Caco-2 (cell line): ENCODE data around the gene BRICD5. TPM values are rescaled to one million over a fixed set of nuclear protein-coding genes. Genes with fewer than 3 reads are reported as not detected.

Experiments
- BruUV-seq: library from RNA; stranded (reverse); fragments of 400-500 nt; replicated peaks from 2 replicates; lab custom pipeline; 2021; lab: Mats Ljungman, UMichigan
- CTCF ChIA-PET: fragments of 300-600 bp; sonication (Branson Sonifier 250); formaldehyde crosslinking; loops from one replicate; lab custom pipeline; 2022; ENCODE audit warnings: antibody characterized with exemption; lab: Charles Lee
- POLR2A ChIA-PET: fragments of 300-600 bp; sonication (Branson Sonifier 250); formaldehyde crosslinking; loops from one replicate; lab custom pipeline; 2022; ENCODE audit warnings: antibody characterized with exemption; lab: Charles Lee
- DNase-seq, 2 experiments: peaks; one replicate each; pipeline versions ENCODE4 v3.0.0 to v3.0.0-alpha.2; 2020 to 2022
- H3K27me3 ChIP-seq: replicated peaks from 2 replicates; pipeline ENCODE4 v1.6.0; 2011; ENCODE audit warnings: low read length; ENCODE audit not compliant: control insufficient read depth, insufficient read depth
- H3K36me3 ChIP-seq: 2 replicates; pipeline ENCODE4 v1.5.1; 2011; ENCODE audit warnings: low read length; ENCODE audit not compliant: control insufficient read depth, insufficient read depth
- H3K4me1 ChIP-seq: fragments of 250-450 bp; sonication (Bioruptor Pico); 2 replicates; pipeline ENCODE4 v1.5.1; 2020; ENCODE audit warnings: mild to moderate bottlenecking
- H3K4me3 ChIP-seq: 2 replicates; pipeline ENCODE4 v1.5.1; 2011; ENCODE audit warnings: low read depth, mild to moderate bottlenecking, control low read depth, low read length
- H3K9me3 ChIP-seq: fragments of 250-450 bp; sonication (Bioruptor Pico); 2 replicates; pipeline ENCODE4 v1.5.1; 2020; ENCODE audit warnings: mild to moderate bottlenecking, moderate library complexity
- H3K27ac Mint-ChIP-seq: one replicate; pipeline ENCODE4 v1.8.0; 2022; ENCODE audit warnings: mixed read lengths; ENCODE audit not compliant: unreplicated experiment
- H3K27me3 Mint-ChIP-seq: one replicate; pipeline ENCODE4 v1.8.0; 2022; ENCODE audit warnings: mixed read lengths; ENCODE audit not compliant: insufficient read depth, unreplicated experiment
- H3K36me3 Mint-ChIP-seq: one replicate; pipeline ENCODE4 v1.8.0; 2022; ENCODE audit warnings: mild to moderate bottlenecking, mixed read lengths; ENCODE audit not compliant: insufficient read depth, unreplicated experiment
- H3K4me1 Mint-ChIP-seq: one replicate; pipeline ENCODE4 v1.8.0; 2022; ENCODE audit warnings: low read depth, mixed read lengths; ENCODE audit not compliant: unreplicated experiment
- H3K4me3 Mint-ChIP-seq: one replicate; pipeline ENCODE4 v1.8.0; 2022; ENCODE audit warnings: mild to moderate bottlenecking, moderate library complexity, mixed read lengths; ENCODE audit not compliant: unreplicated experiment
- H3K9me3 Mint-ChIP-seq: one replicate; pipeline ENCODE4 v1.8.0; 2022; ENCODE audit warnings: mixed read lengths; ENCODE audit not compliant: unreplicated experiment
- intact Hi-C: fragments of 100-400 bp; cut with micrococcal nuclease; formaldehyde crosslinking; loops from one replicate; pipeline ENCODE4 v1.10.0; 2022; ENCODE audit not compliant: unreplicated experiment
- total RNA-seq: library from RNA; stranded (reverse); gene quantifications from 2 replicates; pipeline ENCODE4 v1.2.3, GENCODE V29; 2022
- TF ChIP-seq, protein P1 (sequence below), 2 experiments: fragments of 200-600 bp in 1 of 2; IDR thresholded peaks; 1 replicate in 1 of 2; 2 replicates in 1 of 2; pipeline versions ENCODE4 v1.5.1 to v1.8.0; 2011 to 2022; ENCODE audit warnings: antibody characterized with exemption in 1 of 2, control low read depth in 1 of 2, inconsistent platforms in 1 of 2, low read depth in 1 of 2, low read length in 1 of 2, mild to moderate bottlenecking in 1 of 2, moderate library complexity in 1 of 2; ENCODE audit not compliant: insufficient read depth in 1 of 2, severe bottlenecking in 1 of 2, unreplicated experiment in 1 of 2

The BRICD5 gene
- total RNA-seq, 1 experiment from 2014 or later = 10.0 TPM

- H3K27ac Mint-ChIP-seq = no peak overlapping the region
- no peaks in the 10 kb centered on the region for H3K4me1 Mint-ChIP-seq
- H3K4me3 Mint-ChIP-seq = no peak overlapping the region
- Histone ChIP-seq H3K4me3 (no peak overlapping the region), H3K4me1 (peaks cover 2% of the 10 kb centered on the region), H3K9me3 (no peaks in the 10 kb centered on the region), H3K27me3 (no peaks in the 10 kb centered on the region), H3K36me3 (no peaks in the 10 kb centered on the region; the same call in 1 of the 2 replicates)
- TF ChIP-seq, protein P1, sequence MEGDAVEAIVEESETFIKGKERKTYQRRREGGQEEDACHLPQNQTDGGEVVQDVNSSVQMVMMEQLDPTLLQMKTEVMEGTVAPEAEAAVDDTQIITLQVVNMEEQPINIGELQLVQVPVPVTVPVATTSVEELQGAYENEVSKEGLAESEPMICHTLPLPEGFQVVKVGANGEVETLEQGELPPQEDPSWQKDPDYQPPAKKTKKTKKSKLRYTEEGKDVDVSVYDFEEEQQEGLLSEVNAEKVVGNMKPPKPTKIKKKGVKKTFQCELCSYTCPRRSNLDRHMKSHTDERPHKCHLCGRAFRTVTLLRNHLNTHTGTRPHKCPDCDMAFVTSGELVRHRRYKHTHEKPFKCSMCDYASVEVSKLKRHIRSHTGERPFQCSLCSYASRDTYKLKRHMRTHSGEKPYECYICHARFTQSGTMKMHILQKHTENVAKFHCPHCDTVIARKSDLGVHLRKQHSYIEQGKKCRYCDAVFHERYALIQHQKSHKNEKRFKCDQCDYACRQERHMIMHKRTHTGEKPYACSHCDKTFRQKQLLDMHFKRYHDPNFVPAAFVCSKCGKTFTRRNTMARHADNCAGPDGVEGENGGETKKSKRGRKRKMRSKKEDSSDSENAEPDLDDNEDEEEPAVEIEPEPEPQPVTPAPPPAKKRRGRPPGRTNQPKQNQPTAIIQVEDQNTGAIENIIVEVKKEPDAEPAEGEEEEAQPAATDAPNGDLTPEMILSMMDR (IDR thresholded peaks at IDR 0.05; ENCODE audit: insufficient read depth in 1 of 2, low read depth in 1 of 2, low read length in 1 of 2, severe bottlenecking in 1 of 2, unreplicated experiment in 1 of 2) = no peak
- ChIA-PET POLR2A (no interaction called here), CTCF (no interaction called here)
- no peaks in the 10 kb centered on the region for H3K27me3 Mint-ChIP-seq
- DNase-seq = no peak
- no peaks in the 10 kb centered on the region for H3K9me3 Mint-ChIP-seq
- BruUV-seq = no TSS peak
- intact Hi-C loops = no loop called here
- H3K36me3 Mint-ChIP-seq = peaks cover 4% of the 10 kb centered on the region
These were observed 19.1 kb upstream of the BRICD5 start for GRCh38 chr16:2229632-2230250.

GRCh38 chr16:2229091-2229490 lies 18.4 kb upstream of the BRICD5 start:
- no peak overlapping the region for H3K4me3 Mint-ChIP-seq
- intact Hi-C loops = no loop called here
- no peaks in the 10 kb centered on the region for H3K9me3 ChIP-seq
- H3K4me1 ChIP-seq = peaks cover 8% of the 10 kb centered on the region
- no peak overlapping the region for H3K4me3 ChIP-seq
- BruUV-seq = no TSS peak
- H3K36me3 Mint-ChIP-seq = peaks cover 2% of the 10 kb centered on the region
- no peaks in the 10 kb centered on the region for H3K4me1 Mint-ChIP-seq
- TF ChIP-seq, protein P1 (IDR thresholded peaks at IDR 0.05; ENCODE audit: insufficient read depth in 1 of 2, low read depth in 1 of 2, low read length in 1 of 2, severe bottlenecking in 1 of 2, unreplicated experiment in 1 of 2) = no peak
- no peaks in the 10 kb centered on the region for H3K27me3 Mint-ChIP-seq
- H3K27ac Mint-ChIP-seq = no peak overlapping the region
- no peaks in the 10 kb centered on the region for H3K9me3 Mint-ChIP-seq
- no peak for DNase-seq
- no peaks in the 10 kb centered on the region; the same call in 1 of the 2 replicates for H3K36me3 ChIP-seq
- CTCF ChIA-PET = no interaction called here
- H3K27me3 ChIP-seq = no peaks in the 10 kb centered on the region
- POLR2A ChIA-PET = no interaction called here

GRCh38 chr16:2228161-2228824 lies 17.6 kb upstream of the BRICD5 start:
- Mint-ChIP-seq H3K36me3 (peaks cover 10% of the 10 kb centered on the region), H3K4me3 (no peak overlapping the region), H3K4me1 (no peaks in the 10 kb centered on the region), H3K27me3 (no peaks in the 10 kb centered on the region), H3K27ac (no peak overlapping the region), H3K9me3 (no peaks in the 10 kb centered on the region)
- intact Hi-C loops = no loop called here
- Histone ChIP-seq H3K36me3 (no peaks in the 10 kb centered on the region; the same call in 1 of the 2 replicates), H3K9me3 (no peaks in the 10 kb centered on the region), H3K4me1 (peaks cover 8% of the 10 kb centered on the region), H3K27me3 (no peaks in the 10 kb centered on the region), H3K4me3 (no peak overlapping the region)
- ChIA-PET POLR2A (no interaction called here), CTCF (no interaction called here)
- BruUV-seq = no TSS peak
- TF ChIP-seq, protein P1 (IDR thresholded peaks at IDR 0.05; ENCODE audit: insufficient read depth in 1 of 2, low read depth in 1 of 2, low read length in 1 of 2, severe bottlenecking in 1 of 2, unreplicated experiment in 1 of 2) = no peak
- DNase-seq = no peak
